GM12878 (cell line): Measurements from ENCODE around the gene TXNDC8. TPM values are rescaled to one million over a fixed set of nuclear protein-coding genes. Genes with fewer than 3 reads are reported as not detected.
A peak's percentile ranks its signal among the peaks of the same experiment; 100 is the strongest.

Experiments used
- ATAC-seq: fragments of 200-7000 bp; cut with Tn5 transposase; 3 replicates; pipeline ENCODE4 v1.9.1; 2020; ENCODE audit warnings: mild to moderate bottlenecking, moderate library complexity
- BruUV-seq: library from RNA; stranded (reverse); fragments of 400-500 nt; replicated peaks from 2 replicates; lab custom pipeline; 2021; lab: Mats Ljungman, UMichigan
- CTCF ChIA-PET: fragments of 300-600 bp; sonication (Branson Sonifier 250); formaldehyde crosslinking; extraction: SDS; loops from one replicate; lab custom pipeline; 2021; ENCODE audit warnings: inconsistent platforms; lab: Yijun Ruan, JAX
- POLR2A ChIA-PET: fragments of 350-600 bp; formaldehyde crosslinking; extraction: SDS; loops from one replicate; lab custom pipeline; 2021; ENCODE audit warnings: inconsistent platforms; lab: Charles Lee
- RAD21 ChIA-PET: fragments of 300-600 bp; sonication (Branson Sonifier 250); formaldehyde crosslinking; loops from one replicate; lab custom pipeline; 2023; ENCODE audit warnings: antibody characterized with exemption; ENCODE audit not compliant: unreplicated experiment; lab: Charles Lee
- SMC1A ChIA-PET: fragments of 300-600 bp; sonication (Branson Sonifier 250); formaldehyde crosslinking; loops from one replicate; lab custom pipeline; 2023; ENCODE audit not compliant: unreplicated experiment, uncharacterized antibody; lab: Charles Lee
- DNase-seq: peaks from one replicate; pipeline ENCODE4 v3.0.0-alpha.2; 2011; ENCODE audit warnings: low read depth, low spot score
- FAIRE-seq: peaks from 3 replicates; lab custom pipeline; 2011; peaks lifted over from hg19 to GRCh38; lab: Jason Lieb, UNC
- H2AFZ ChIP-seq: 2 replicates; pipeline ENCODE4 v1.6.0; 2011; ENCODE audit warnings: low read depth, low read length, control low read depth; ENCODE audit not compliant: control insufficient read depth
- H3K27ac ChIP-seq: 2 replicates; pipeline ENCODE4 v1.5.1; 2011; ENCODE audit warnings: control low read depth; ENCODE audit not compliant: control insufficient read depth, insufficient read depth
- H3K27me3 ChIP-seq, 2 experiments: replicated peaks in 1 of 2; 2 replicates each; pipeline versions ENCODE4 v1.6.0 to v1.6.1; 2011; ENCODE audit warnings: low read length in 1 of 2; ENCODE audit not compliant: control insufficient read depth in 2 of 2, insufficient read depth in 2 of 2
- H3K36me3 ChIP-seq, 2 experiments: 2 replicates each; pipeline ENCODE4 v1.5.1; 2011; ENCODE audit warnings: low read length in 1 of 2; ENCODE audit not compliant: control insufficient read depth in 2 of 2, insufficient read depth in 2 of 2
- H3K4me1 ChIP-seq: 2 replicates; pipeline ENCODE4 v1.6.1; 2011; ENCODE audit warnings: mild to moderate bottlenecking, low read length, moderate library complexity, mixed read lengths; ENCODE audit not compliant: control insufficient read depth, insufficient read depth
- H3K4me2 ChIP-seq: 2 replicates; pipeline ENCODE4 v1.6.0; 2011; ENCODE audit warnings: control low read depth; ENCODE audit not compliant: control insufficient read depth, insufficient read depth
- H3K4me3 ChIP-seq: fragments of 200-600 bp; sonication (generic); 2 replicates; pipeline ENCODE4 v1.5.1; 2016
- H3K79me2 ChIP-seq: 2 replicates; pipeline ENCODE4 v1.6.0; 2011; ENCODE audit warnings: low read length; ENCODE audit not compliant: control insufficient read depth, insufficient read depth
- H3K9ac ChIP-seq: 2 replicates; pipeline ENCODE4 v1.8.0; 2011; ENCODE audit warnings: low read length, control low read depth, mixed read lengths; ENCODE audit not compliant: control insufficient read depth, insufficient read depth
- H3K9me3 ChIP-seq: replicated peaks from 3 replicates; pipeline ENCODE4 v1.5.1; 2011; ENCODE audit warnings: mild to moderate bottlenecking, low read length; ENCODE audit not compliant: control insufficient read depth, insufficient read depth
- H4K20me1 ChIP-seq: 2 replicates; pipeline ENCODE4 v1.6.0; 2011; ENCODE audit not compliant: control insufficient read depth, insufficient read depth
- ATF2 ChIP-seq: IDR thresholded peaks from 2 replicates; pipeline ENCODE4 v1.6.1; 2012; ENCODE audit warnings: low read length, inconsistent platforms
- NR2C2 ChIP-seq: IDR thresholded peaks from 2 replicates; pipeline ENCODE4 v1.6.1; 2011; ENCODE audit warnings: borderline replicate concordance, low read depth; ENCODE audit not compliant: control insufficient read depth, insufficient read length
- NRF1 ChIP-seq: conservative IDR thresholded peaks from 2 replicates; pipeline ENCODE4 v1.6.1; 2011; ENCODE audit warnings: mild to moderate bottlenecking, low read depth, low read length, improper control_type of control experiment
- PKNOX1 ChIP-seq: fragments of 450-650 bp; IDR thresholded peaks from 2 replicates; pipeline ENCODE4 v1.6.1; 2016; ENCODE audit warnings: mild to moderate bottlenecking
- PML ChIP-seq: IDR thresholded peaks from 2 replicates; pipeline ENCODE4 v1.6.1; 2012; ENCODE audit warnings: low read length, inconsistent platforms
- TCF7 ChIP-seq: IDR thresholded peaks from 2 replicates; pipeline ENCODE4 v1.6.1; 2014; ENCODE audit warnings: antibody characterized with exemption, borderline replicate concordance
- YY1 ChIP-seq: IDR thresholded peaks from 2 replicates; pipeline ENCODE4 v1.6.1; 2011; ENCODE audit warnings: low read depth, mild to moderate bottlenecking, low read length
- WGBS: methylation state at CpG from one replicate; pipeline ENCODE4 v1.1.6; 2016; ENCODE audit warnings: low lambda C conversion rate; ENCODE audit not compliant: insufficient replicate concordance, insufficient coverage; ENCODE audit errors: missing lambda C conversion rate; 5-methylcytosine and 5-hydroxymethylcytosine counted together
- in situ Hi-C: fragments of 300-500 bp; cut with MboI; formaldehyde crosslinking; loops from 9 replicates; pipeline ENCODE4 v1.14.3; 2018; ENCODE audit warnings: mixed read lengths
- intact Hi-C: fragments of 100-400 bp; cut with micrococcal nuclease; formaldehyde crosslinking; loops from one replicate; pipeline ENCODE4 v1.14.2; 2022; ENCODE audit not compliant: unreplicated experiment
- polyA plus RNA-seq, 11 experiments: library from polyadenylated mRNA; depleted of rRNA in 4 of 11; unstranded in 6 of 11; stranded (reverse) in 5 of 11; fragments of >200 nt; fragmentation: Nextera tagmentation in 4 of 11; fragmentation: Illumina TruSeq in 1 of 11; extraction: Ambion mirVana in 4 of 11; extraction: Trizol in 1 of 11; gene quantifications; 1 replicate in 1 of 11; 2 replicates in 10 of 11; pipeline versions ENCODE4 v1.2.1 to v1.2.3, GENCODE V29; 2011 to 2016; ENCODE audit warnings: inconsistent platforms in 2 of 11, missing spikeins in 2 of 11, low read depth in 1 of 11
- total RNA-seq, 4 experiments: library from RNA; depleted of rRNA in 3 of 4; stranded (reverse); fragments of >200 nt in 3 of 4; fragmentation: Illumina TruSeq in 1 of 4; extraction: Trizol in 1 of 4; gene quantifications; 2 replicates each; pipeline versions ENCODE4 v1.2.1 to v1.2.3, GENCODE V29; 2013 to 2021
- TF ChIP-seq, protein P1 (sequence below): fragments of 450-650 bp; IDR thresholded peaks from 2 replicates; pipeline ENCODE4 v1.6.1; 2016; ENCODE audit warnings: mild to moderate bottlenecking
- TF ChIP-seq, protein P2 (sequence below): IDR thresholded peaks from 2 replicates; pipeline ENCODE4 v1.6.1; 2012; ENCODE audit warnings: mild to moderate bottlenecking, low read depth, low read length

The TXNDC8 gene
- total and polyA plus RNA-seq, 10 of the 15 experiments (the other 5 are each of a cell fraction or from before 2014, with no cell fraction given), result not detected

DNA sequence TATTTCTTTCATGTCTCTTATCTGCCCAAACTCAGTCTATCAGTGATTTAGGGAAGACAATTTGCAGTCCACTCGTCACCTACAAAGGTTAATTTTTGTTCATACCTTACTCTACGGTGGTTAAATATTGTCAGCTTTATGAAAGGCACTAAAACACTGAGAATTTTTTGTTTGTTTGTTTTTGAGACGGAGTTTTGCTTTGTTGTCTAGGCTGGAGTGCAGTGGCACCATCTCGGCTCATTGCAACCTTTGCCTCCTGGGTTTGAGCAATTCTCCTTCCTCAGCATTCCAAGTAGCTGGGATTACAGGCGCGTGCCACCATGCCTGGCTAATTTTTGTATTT, 55.0 kb downstream of the TXNDC8 start (continued):
- TF ChIP-seq NR2C2, result no peak

GRCh38 chr9:110282018-110282738, 55.5 kb downstream of the TXNDC8 start:
- FAIRE-seq (no peak), DNase-seq (no peak), ATAC-seq (no peak)
- H3K4me3 ChIP-seq, result no peak overlapping the region
- H3K36me3 ChIP-seq, result no peaks in the 10 kb centered on the region
- no peak overlapping the region for H2AFZ ChIP-seq
- POLR2A ChIA-PET, result interaction anchor here (0.8 to 0.9 kb wide), 2 partner anchors 17 to 25 kb away, joined by 3 read pairs; no protein-coding TSS in a partner anchor
- SMC1A ChIA-PET, result interaction anchor here (0.9 kb wide), 1 partner anchor 14 kb away, joined by 3 read pairs; no protein-coding TSS in a partner anchor
- no peaks in the 10 kb centered on the region for H3K4me1 ChIP-seq
- intact Hi-C loops, result no loop called here
- no peaks in the 10 kb centered on the region for H3K79me2 ChIP-seq
- WGBS, result 1% methylated on average over 4 of the region's 4 CpGs
- no peak overlapping the region for H3K27ac ChIP-seq
- no peaks in the 10 kb centered on the region for H3K9me3 ChIP-seq
- no peak overlapping the region for H3K9ac ChIP-seq
- CTCF ChIA-PET, result interaction anchor here (0.6 to 0.8 kb wide), 2 partner anchors 13 kb away, joined by 3 read pairs; no protein-coding TSS in a partner anchor
- H3K27me3 ChIP-seq, result no peaks in the 10 kb centered on the region; a peak in 1 of 4 replicates
- BruUV-seq, result no TSS peak
- in situ Hi-C loops, result no loop called here
- TF ChIP-seq ATF2, result no peak
- TF ChIP-seq NRF1, result no peak
- no peak for TF ChIP-seq PML
- no peak for TF ChIP-seq NR2C2
- TF ChIP-seq YY1, result no peak
- TF ChIP-seq, protein P1, sequence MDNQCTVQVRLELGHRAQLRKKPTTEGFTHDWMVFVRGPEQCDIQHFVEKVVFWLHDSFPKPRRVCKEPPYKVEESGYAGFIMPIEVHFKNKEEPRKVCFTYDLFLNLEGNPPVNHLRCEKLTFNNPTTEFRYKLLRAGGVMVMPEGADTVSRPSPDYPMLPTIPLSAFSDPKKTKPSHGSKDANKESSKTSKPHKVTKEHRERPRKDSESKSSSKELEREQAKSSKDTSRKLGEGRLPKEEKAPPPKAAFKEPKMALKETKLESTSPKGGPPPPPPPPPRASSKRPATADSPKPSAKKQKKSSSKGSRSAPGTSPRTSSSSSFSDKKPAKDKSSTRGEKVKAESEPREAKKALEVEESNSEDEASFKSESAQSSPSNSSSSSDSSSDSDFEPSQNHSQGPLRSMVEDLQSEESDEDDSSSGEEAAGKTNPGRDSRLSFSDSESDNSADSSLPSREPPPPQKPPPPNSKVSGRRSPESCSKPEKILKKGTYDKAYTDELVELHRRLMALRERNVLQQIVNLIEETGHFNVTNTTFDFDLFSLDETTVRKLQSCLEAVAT, result no peak
- TF ChIP-seq, protein P2, sequence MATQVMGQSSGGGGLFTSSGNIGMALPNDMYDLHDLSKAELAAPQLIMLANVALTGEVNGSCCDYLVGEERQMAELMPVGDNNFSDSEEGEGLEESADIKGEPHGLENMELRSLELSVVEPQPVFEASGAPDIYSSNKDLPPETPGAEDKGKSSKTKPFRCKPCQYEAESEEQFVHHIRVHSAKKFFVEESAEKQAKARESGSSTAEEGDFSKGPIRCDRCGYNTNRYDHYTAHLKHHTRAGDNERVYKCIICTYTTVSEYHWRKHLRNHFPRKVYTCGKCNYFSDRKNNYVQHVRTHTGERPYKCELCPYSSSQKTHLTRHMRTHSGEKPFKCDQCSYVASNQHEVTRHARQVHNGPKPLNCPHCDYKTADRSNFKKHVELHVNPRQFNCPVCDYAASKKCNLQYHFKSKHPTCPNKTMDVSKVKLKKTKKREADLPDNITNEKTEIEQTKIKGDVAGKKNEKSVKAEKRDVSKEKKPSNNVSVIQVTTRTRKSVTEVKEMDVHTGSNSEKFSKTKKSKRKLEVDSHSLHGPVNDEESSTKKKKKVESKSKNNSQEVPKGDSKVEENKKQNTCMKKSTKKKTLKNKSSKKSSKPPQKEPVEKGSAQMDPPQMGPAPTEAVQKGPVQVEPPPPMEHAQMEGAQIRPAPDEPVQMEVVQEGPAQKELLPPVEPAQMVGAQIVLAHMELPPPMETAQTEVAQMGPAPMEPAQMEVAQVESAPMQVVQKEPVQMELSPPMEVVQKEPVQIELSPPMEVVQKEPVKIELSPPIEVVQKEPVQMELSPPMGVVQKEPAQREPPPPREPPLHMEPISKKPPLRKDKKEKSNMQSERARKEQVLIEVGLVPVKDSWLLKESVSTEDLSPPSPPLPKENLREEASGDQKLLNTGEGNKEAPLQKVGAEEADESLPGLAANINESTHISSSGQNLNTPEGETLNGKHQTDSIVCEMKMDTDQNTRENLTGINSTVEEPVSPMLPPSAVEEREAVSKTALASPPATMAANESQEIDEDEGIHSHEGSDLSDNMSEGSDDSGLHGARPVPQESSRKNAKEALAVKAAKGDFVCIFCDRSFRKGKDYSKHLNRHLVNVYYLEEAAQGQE, result no peak
- no peak for TF ChIP-seq TCF7
- TF ChIP-seq PKNOX1, result peak; percentile 27; the same call in 1 of the 2 replicates
- H3K4me2 ChIP-seq, result no peak overlapping the region
- RAD21 ChIA-PET, result no interaction called here
- no peaks in the 10 kb centered on the region for H4K20me1 ChIP-seq
